Hematopoietic multipotent progenitor cell (in vitro differentiated cells): Measurements from ENCODE around the gene AHRR. TPM values are rescaled to one million over a fixed set of nuclear protein-coding genes. Genes with fewer than 3 reads are reported as not detected.

Source experiments
- DNase-seq, 3 donors: peaks; one replicate each; pipeline ENCODE4 v3.0.0-alpha.2; 2011 to 2015; ENCODE audit warnings: low read depth in 2 of 3, low spot score in 2 of 3
- total RNA-seq: library from RNA; depleted of rRNA; stranded (reverse); fragments of >200 nt; gene quantifications from one replicate; pipeline ENCODE4 v1.2.3, GENCODE V29; 2012

The AHRR gene
- total RNA-seq, 1 donor, result 0.54 TPM

- DNase-seq, result peak in 1 of 3 donors; percentile 33
These were observed 130.3 kb downstream of the AHRR start for GRCh38 chr5:451587-452458.

DNA sequence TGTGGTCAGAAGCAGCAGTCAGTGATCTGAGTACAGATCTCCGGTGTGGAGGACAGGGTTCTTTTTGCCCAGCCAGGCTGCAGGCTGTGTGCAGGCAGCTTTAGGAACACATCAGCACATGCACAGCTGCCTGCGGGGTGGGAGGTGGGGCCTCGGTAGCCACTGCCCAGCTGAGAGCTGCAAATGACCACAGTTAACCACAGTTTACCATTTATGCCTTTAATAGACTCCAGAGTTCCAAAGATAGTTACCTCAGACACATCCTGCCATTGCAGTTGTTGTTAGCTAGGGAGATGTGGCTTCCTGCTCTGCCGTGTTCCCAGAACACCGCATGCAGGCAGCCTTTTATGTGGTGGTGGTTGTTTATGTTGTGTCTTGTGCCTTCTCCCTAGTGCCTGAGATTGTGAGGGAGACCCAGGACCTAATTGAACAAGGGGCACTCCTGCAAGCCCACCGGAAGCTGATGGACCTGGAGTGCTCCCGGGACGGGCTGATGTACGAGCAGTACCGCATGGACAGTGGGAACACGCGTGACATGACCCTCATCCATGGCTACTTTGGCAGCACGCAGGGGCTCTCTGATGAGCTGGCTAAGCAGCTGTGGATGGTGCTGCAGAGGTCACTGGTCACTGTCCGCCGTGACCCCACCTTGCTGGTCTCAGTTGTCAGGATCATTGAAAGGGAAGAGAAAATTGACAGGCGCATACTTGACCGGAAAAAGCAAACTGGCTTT is 131.6 kb downstream of the AHRR start:
- DNase-seq, result no peak

GRCh38 chr5:453725-454481 is 132.4 kb downstream of the AHRR start:
- DNase-seq, result no peak

DNA sequence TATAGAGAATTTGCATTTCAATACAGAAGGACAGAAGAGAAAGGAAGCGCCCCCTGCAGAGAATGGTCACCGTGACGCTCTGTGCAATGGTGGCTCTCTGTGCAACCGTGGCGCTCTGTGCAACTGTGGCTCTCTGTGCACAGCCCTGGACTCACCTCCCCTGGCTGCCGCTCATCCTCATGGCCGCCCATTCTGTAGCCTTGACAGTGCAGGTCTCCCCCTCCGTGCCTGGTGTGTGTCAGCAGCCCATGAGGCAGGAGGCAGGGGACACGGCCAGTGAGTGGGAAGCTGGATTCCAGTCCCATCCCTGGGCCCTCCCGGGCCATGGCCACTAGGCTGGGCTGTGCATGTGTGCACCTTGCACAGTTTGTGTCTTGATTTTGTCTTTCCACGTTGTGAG is 133.4 kb downstream of the AHRR start:
- no peak for DNase-seq

GRCh38 chr5:455806-456205 is 134.3 kb downstream of the AHRR start:
- DNase-seq, result no peak

- DNase-seq, result no peak
These were observed 135.1 kb downstream of the AHRR start for GRCh38 chr5:456351-457194.

- DNase-seq, result no peak
These were observed 135.9 kb downstream of the AHRR start for GRCh38 chr5:457195-457961.

GRCh38 chr5:458547-459353 is 137.2 kb downstream of the AHRR start:
- no peak for DNase-seq

DNA sequence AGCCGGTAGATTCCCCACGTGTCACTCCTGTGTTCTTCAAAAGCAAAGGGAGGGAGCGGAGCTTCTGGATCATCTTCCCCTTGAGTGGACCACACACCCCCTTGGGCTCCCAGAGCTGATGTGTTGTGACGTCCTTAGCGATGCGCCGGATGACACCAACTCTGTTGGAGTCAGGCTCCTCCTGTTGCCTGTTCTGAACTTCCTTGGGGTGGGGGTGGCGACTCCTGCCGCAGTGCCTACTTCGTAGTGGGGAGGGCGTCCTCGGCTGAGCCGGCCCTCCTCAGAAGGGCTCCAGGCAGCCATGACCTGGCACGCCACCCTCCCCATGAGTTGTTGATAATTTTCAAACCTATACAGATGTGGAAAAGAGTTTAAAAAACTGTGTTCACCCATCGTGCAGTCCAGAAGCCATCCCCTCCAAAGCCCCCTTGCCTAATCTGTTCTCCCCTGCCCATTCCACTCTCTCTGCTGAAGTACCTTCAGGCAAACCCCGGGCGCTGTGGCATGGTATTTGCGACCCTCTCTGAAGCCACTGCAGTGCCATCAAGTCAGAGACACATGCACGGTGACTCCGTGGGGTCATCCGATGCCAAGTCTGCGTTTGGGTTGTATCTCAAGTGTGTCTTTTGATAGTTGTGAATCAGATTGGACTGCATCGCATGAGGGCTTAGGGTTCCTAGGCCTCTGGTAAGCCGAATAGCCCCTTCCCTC is 138.2 kb downstream of the AHRR start:
- no peak for DNase-seq

- no peak for DNase-seq
These were observed 138.7 kb downstream of the AHRR start for GRCh38 chr5:460273-460625.

DNA sequence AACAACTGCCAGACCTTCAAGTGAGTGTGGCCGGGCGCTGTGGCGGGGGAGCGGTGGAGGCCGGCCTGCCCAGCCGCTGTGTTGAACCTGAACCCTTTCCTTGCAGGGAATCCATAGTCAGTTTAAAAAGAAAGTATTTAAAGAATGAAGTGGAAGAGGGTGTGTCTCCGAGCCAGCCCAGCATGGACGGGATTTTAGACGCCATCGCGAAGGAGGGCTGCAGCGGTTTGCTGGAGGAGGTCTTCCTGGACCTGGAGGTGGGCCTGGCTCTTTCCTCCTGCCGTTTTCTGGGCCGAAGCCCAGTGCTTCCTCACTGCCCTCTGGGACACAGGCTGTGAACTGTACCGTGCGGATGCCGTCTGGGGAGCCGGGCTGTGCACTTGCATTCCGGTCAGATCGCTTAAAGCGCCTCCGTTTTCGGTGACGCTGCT is 140.6 kb downstream of the AHRR start:
- no peak for DNase-seq

DNA sequence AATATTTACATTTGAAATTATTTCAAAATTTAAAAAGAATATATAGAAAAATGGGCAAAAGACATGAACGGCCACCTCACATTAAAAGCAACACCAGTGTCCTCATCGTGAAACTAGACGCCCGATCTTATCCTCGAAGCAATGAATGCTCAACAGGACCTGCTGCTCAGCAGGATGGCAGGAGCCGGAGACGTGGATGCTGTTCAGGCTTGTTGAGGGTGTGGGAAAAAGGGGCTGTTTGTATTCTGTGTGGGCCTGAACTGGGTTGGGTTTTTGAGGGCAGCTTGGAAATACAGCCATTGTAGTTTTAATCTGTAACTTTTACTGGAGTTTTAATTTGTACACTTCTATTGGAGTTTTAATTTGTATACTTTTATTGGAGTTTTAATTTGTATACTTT is 141.8 kb downstream of the AHRR start:
- DNase-seq, result no peak

- DNase-seq, result peak in 1 of 3 donors; percentile 55
These were observed 142.4 kb downstream of the AHRR start for GRCh38 chr5:463952-464351.

DNA sequence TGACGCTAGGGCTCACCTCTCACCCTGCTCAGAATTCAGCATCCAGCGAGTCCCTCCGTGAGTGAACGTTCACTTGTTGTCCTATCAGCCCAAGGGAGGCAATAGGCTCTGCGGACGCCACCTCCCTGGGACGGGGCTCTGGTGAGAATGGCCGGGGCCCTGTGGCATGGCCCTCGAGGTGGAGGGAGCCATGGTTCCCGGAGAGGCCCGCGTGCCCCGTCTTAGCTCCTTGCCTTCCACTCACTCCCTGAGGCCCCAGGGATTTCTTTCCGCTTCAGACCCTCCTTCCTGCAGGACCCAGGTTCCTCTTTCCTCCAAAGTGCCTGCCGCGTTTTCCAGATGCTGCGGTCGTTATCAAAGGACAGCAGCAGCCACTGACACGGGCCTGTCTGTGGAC is 142.9 kb downstream of the AHRR start:
- DNase-seq, result no peak

DNA sequence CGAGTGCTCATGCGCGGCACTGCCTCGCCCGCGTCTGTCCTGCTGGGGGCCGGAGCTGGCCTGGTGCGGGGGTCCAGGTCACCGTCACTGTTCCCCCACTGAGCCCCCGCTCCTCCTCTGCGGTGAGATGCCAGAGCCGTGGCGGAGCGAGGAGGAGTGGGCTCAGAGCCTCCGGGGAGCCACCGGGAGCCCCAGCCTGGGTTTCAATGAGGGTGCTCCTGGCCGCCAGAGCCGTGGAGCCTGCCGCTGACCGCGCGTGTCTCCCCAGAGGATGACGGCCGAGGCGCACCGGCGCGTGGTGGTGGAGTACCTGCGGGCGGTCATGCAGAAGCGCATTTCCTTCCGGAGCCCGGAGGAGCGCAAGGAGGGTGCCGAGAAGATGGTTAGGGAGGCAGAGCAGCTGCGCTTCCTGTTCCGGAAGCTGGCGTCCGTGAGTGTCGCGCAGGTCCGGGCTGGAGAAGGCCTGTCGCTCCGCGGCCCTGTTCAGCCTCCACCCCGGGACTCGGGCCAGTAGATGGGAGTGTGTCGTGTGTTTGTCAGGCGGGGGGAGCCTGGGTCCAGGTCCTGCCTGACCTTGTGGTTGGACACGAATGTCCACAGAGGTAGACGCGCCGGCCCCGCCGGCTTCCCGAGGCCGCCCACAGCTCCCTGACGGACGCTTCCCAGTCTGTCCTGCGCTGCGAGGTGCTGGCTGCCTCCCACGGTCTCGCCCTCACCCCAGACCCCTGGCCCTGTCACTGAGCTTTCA is 143.5 kb downstream of the AHRR start:
- no peak for DNase-seq

DNA sequence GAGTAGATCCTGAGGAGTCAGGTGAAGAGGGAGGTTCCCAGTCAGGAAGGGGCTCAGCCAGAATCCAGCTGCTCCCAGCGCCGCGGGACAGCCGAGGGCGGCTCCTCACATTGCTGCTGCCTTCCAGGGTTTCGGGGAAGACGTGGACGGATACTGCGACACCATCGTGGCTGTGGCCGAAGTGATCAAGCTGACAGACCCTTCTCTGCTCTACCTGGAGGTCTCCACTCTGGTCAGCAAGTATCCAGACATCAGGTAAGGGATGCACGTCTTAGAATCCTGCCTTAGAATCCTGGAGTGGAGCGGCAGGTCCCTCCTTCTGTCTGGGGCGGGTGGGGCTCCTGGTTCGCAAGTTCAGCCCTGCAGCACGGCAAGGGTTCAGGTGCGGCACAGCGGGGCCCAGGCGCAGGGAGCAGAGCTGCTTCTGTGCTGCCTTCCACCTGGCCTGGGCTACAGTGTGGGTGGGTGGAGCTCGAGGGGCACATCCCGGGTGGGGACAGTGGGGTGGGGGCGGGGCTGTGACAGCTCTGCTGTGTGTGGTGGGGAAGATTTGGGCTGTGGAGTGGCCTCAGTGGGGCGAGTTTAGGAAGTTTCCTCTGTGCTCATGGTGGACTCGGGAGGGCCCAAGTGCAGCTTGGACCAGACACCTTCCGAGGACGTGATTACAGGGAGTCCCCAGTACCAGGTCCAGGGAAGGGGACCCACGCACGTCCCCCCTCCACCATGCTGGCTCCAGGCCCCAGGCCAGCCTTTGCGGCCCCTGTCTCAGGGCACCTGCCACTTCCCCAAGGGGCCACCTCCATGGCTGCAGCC is 144.3 kb downstream of the AHRR start:
- no peak for DNase-seq
